ENCODE results near the gene TFDP2.

- TF ChIP-seq, protein P1, sequence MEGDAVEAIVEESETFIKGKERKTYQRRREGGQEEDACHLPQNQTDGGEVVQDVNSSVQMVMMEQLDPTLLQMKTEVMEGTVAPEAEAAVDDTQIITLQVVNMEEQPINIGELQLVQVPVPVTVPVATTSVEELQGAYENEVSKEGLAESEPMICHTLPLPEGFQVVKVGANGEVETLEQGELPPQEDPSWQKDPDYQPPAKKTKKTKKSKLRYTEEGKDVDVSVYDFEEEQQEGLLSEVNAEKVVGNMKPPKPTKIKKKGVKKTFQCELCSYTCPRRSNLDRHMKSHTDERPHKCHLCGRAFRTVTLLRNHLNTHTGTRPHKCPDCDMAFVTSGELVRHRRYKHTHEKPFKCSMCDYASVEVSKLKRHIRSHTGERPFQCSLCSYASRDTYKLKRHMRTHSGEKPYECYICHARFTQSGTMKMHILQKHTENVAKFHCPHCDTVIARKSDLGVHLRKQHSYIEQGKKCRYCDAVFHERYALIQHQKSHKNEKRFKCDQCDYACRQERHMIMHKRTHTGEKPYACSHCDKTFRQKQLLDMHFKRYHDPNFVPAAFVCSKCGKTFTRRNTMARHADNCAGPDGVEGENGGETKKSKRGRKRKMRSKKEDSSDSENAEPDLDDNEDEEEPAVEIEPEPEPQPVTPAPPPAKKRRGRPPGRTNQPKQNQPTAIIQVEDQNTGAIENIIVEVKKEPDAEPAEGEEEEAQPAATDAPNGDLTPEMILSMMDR (conservative IDR thresholded peaks at IDR 0.05) = no peak
- TF ChIP-seq EZH2 (IDR thresholded peaks at IDR 0.05; ENCODE audit: low read depth) = no peak
These were observed 199.9 kb downstream of the TFDP2 start for GRCh38 chr3:141949399-141949798.
